ENCODE data around the gene VAMP1.

Gene VAMP1

GRCh38 chr12:6425590-6426531 lies 44.6 kb downstream of the VAMP1 start:
- FAIRE-seq: no peak
- DNase-seq (ENCODE audit: low spot score): peak; percentile 47

GRCh38 chr12:6424866-6425265 lies 45.6 kb downstream of the VAMP1 start:
- DNase-seq (ENCODE audit: low spot score): no peak
- no peak for FAIRE-seq

- FAIRE-seq (no peak), DNase-seq (ENCODE audit: low spot score) (no peak)
Observed at GRCh38 chr12:6424008-6424347, 46.5 kb downstream of the VAMP1 start.

GRCh38 chr12:6423267-6424007 lies 47.0 kb downstream of the VAMP1 start:
- peak; percentile 77 for DNase-seq (ENCODE audit: low spot score)
- FAIRE-seq: peak; percentile 55

GRCh38 chr12:6420364-6420763 lies 50.1 kb downstream of the VAMP1 start:
- no peak for FAIRE-seq
- DNase-seq (ENCODE audit: low spot score): no peak

- FAIRE-seq: no peak
- no peak for DNase-seq (ENCODE audit: low spot score)
Observed at GRCh38 chr12:6418796-6419195, 51.7 kb downstream of the VAMP1 start.

GRCh38 chr12:6416596-6416995 lies 53.9 kb downstream of the VAMP1 start:
- no peak for DNase-seq (ENCODE audit: low spot score)
- no peak for FAIRE-seq

Data from RCC 7860 (cell line).